ENCODE measurements around the gene DNAI2. TPM values are rescaled to one million over a fixed set of nuclear protein-coding genes. Genes with fewer than 3 reads are reported as not detected.

Gene DNAI2
- total RNA-seq, 1 experiment from 2014 or later, result not detected

DNA sequence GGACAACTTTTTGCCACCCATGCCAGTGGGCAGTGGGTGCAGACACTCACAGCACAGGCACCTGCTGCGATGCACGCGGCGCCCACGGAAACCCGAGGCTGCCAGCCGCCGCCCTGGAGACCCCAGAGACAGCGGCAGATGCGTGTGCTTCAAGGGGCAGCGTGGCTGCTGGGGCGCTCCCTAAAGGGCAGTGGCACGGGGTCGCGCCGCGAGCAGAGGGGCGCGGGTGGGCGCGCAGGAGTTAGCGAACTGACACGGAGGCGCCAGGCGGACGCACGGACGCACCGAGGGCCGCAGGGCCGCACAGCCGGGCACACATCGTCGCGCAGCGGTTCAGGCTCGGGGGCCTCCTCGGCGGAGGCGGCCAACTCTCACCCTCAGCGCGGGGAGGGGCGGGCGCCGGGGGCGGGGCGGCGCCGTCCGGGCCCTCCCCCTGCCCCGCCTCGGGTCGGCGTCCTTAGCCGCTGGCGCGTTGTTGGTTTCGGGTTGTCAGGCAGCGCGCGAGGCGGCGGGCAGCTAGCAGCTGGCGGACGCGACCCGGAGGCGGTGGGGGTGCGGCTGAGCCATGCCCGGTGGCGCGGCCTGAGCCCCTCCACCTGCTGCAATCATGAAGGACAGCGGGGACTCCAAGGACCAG lies 51.8 kb downstream of the DNAI2 start, which contains the start of gene KIF19:
Gene KIF19 (plus strand): TSS at position 484 of the 637 bp plus-strand sequence. CDS start 124 bp downstream, at position 608.
- H3K27me3 ChIP-seq (ENCODE audit: control insufficient read depth, insufficient read depth, low read length), result peaks cover 19% of the 10 kb centered on the region
- H3K36me3 ChIP-seq (replicated peaks; ENCODE audit: control insufficient read depth, insufficient read depth, low read length), result no peaks in the 10 kb centered on the region
- peak within 1 kb of the TSS; percentile 40 for H3K4me3 ChIP-seq (ENCODE audit: insufficient read depth, low read depth, low read length)
- DNase-seq, result peak; percentile 99

DNA sequence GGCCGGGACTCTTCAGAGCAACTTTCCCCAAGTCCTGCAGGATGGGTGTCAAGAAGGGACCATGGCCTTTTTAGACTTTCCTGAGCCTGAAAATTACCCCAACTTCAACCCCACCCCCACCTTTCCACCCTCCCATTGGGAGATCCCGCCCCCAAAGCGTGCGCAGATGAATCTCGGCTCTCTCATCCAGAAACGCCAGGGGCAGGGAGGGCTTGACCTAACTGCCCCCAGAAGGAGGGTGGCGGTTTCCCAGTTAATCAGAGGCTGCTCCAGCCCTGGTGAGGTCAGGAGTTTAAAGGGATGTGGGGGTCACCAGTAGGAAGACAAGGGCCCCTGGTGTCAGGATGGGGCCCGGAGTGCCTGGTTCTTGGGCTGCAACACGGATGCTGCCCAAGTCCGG lies 52.5 kb downstream of the DNAI2 start:
- Histone ChIP-seq H3K27me3 (ENCODE audit: control insufficient read depth, insufficient read depth, low read length) (peaks cover 19% of the 10 kb centered on the region), H3K4me3 (ENCODE audit: insufficient read depth, low read depth, low read length) (peak overlapping the region; percentile 40), H3K36me3 (replicated peaks; ENCODE audit: control insufficient read depth, insufficient read depth, low read length) (no peaks in the 10 kb centered on the region)
- DNase-seq, result peak; percentile 82

DNA sequence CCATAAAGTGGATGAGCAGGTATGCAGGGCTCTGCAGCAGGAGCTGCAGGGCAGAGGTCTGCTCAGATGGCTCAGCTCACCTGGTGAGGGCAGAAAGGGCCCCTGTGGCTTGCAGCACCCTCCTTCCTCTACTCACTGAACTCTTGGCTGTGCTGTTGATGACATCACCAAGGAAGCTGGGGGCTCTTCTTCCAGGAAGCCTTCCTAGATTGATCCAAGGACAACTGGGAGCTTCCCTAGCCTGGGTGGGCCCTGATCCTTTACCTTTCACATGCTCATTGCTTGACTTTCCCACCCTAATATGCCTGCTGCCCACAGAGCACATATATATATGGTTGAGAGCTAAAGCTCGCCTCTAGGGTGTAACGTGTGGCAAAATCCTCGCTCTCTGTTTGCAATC lies 54.5 kb downstream of the DNAI2 start:
- no peaks in the 10 kb centered on the region for H3K36me3 ChIP-seq (replicated peaks; ENCODE audit: control insufficient read depth, insufficient read depth, low read length)

DNA sequence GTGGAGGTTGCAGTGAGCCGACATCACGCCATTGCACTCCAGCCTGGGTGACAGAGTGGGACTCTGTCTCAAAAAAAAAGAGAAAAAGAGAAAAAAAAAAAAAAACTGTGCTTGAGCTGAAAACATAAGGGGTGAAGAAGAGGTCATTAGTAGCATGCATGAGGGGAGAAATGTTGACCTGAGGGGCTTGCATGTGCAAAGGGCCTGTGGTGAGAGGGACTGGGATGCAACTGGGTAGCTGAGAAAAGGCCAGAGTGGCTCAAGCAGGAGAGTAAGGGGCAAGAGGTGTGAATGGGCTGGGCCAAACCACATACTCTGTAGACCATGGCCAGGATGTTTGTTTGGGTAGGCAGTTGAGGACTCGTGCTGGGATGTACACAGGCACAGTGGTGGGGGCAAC lies 55.3 kb downstream of the DNAI2 start:
- peaks cover 19% of the 10 kb centered on the region for H3K27me3 ChIP-seq (ENCODE audit: control insufficient read depth, insufficient read depth, low read length)
- no peak for DNase-seq
- no peak overlapping the region for H3K4me3 ChIP-seq (ENCODE audit: insufficient read depth, low read depth, low read length)
- H3K36me3 ChIP-seq (replicated peaks; ENCODE audit: control insufficient read depth, insufficient read depth, low read length), result no peaks in the 10 kb centered on the region

More for the DNA sequence above, 54.5 kb downstream of the DNAI2 start:
- Histone ChIP-seq H3K4me3 (ENCODE audit: insufficient read depth, low read depth, low read length) (no peak overlapping the region), H3K27me3 (ENCODE audit: control insufficient read depth, insufficient read depth, low read length) (peaks cover 19% of the 10 kb centered on the region)
- DNase-seq, result no peak

DNA sequence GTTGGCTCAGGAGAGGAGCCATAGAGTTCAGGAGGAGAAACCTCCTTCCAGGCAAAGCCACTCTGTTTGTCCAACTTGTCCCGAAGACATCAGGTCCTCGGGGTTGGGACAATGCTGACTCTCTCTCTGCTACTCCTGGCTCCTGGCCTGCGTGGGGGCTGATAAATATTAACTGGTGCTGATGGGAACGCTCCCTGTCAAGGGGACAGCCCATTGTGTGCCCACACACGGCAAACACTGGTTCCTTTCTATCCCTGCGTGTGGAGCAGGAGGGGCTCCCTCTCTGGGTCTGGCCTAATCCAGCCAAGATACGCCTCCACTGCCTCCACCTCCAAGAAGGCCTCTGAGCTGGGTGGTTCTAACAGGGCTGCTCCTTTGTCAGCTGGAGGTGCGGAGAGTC lies 56.4 kb downstream of the DNAI2 start:
- peaks cover 13% of the 10 kb centered on the region for H3K27me3 ChIP-seq (ENCODE audit: control insufficient read depth, insufficient read depth, low read length)
- H3K36me3 ChIP-seq (replicated peaks; ENCODE audit: control insufficient read depth, insufficient read depth, low read length), result no peaks in the 10 kb centered on the region
- DNase-seq, result no peak
- H3K4me3 ChIP-seq (ENCODE audit: insufficient read depth, low read depth, low read length), result no peak overlapping the region

DNA sequence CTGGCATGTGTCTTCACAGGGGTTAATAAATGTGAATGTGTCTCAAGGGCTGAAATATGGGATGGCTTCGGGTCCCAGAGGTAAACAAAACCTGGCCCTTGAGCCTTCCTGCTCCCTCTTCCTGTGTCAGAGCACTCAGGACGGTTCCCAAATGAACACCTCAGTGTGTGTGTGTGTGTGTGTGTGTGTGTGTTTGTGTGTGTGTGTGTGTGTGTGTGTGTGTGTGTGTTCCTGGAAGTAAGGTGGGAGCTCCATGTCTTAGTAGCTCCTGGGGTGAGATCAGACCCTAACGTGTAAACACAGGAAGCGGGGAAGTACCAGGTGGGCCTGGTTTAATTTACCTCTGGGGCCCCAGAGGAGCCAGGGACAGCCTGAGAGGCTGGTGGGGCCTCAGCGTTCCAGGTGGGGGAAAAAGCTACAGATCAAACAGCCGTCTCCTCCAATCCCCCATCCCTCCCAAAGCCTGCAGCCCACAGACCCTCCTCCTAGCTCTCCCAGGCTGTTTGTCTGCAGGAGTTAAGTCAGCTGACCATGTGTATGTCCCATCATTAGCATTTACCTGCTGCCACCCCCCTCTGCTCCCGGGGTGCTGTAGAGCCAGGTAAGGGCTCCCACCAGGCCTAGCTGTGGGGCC lies 58.1 kb downstream of the DNAI2 start:
- peak; percentile 75 for DNase-seq
- H3K4me3 ChIP-seq (ENCODE audit: insufficient read depth, low read depth, low read length), result no peak overlapping the region
- peaks cover under 1% of the 10 kb centered on the region for H3K27me3 ChIP-seq (ENCODE audit: control insufficient read depth, insufficient read depth, low read length)
- H3K36me3 ChIP-seq (replicated peaks; ENCODE audit: control insufficient read depth, insufficient read depth, low read length), result no peaks in the 10 kb centered on the region

DNA sequence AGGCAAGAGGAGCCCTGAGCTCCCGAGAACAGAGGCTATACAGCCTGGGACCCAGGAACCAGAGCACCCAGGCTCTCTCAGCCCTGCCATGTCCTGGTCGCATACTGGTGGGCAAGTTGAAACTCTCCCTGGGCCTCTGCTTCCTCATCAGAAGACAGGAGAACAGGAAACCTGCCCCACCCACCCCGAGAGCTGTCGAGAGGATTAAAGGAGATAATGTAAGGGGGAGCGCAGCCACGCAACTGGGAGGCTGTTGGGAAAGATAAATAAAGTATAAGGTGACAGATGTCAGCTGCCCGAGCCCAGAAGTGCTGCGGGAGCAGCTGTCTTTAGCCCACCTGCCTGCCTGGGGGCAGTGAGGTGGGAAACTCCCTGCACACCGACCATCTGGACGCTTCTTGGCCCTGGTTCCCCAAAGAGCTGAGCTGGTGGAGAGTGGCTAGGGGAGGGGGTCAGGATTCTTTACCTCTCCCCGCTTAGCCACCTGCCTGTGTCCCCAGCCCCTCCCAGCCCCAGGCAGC lies 58.8 kb downstream of the DNAI2 start:
- Histone ChIP-seq H3K4me3 (ENCODE audit: insufficient read depth, low read depth, low read length) (no peak overlapping the region), H3K27me3 (ENCODE audit: control insufficient read depth, insufficient read depth, low read length) (no peaks in the 10 kb centered on the region; the same call in 1 of the 2 replicates), H3K36me3 (replicated peaks; ENCODE audit: control insufficient read depth, insufficient read depth, low read length) (no peaks in the 10 kb centered on the region)
- DNase-seq, result peak; percentile 62

DNA sequence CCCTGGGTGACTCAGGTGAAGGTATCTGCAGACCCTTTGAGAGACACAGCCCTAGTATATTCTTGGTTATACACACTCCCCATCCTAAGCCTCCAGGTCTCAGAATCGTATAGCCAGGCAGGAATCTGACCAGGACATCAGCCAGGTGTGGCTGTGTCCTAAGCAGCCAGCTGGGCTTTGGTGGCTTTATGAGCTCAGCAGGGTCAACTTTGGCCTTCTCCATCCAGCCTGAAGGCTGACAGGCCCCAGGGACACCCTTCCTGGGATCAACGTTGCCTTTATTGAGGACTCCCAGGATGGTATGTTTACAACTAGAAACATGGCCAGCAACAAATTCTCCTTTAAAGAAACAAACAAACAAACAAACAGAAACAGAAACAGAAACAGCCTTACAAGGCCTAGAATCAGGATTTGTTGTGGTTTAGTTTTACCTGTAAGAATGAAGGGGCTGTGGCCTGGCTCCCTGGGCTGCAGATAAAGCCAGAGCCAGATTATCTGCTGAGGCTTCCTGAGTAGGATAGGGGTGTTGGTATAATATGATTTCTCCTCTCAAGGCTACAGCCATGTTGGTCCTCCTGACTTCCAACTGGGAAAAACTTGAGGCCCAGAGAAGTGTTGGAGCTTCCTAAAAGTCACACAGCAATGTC lies 60.5 kb downstream of the DNAI2 start:
- Histone ChIP-seq H3K4me3 (ENCODE audit: insufficient read depth, low read depth, low read length) (no peak overlapping the region), H3K36me3 (replicated peaks; ENCODE audit: control insufficient read depth, insufficient read depth, low read length) (no peaks in the 10 kb centered on the region), H3K27me3 (ENCODE audit: control insufficient read depth, insufficient read depth, low read length) (no peaks in the 10 kb centered on the region)
- no peak for DNase-seq

DNA sequence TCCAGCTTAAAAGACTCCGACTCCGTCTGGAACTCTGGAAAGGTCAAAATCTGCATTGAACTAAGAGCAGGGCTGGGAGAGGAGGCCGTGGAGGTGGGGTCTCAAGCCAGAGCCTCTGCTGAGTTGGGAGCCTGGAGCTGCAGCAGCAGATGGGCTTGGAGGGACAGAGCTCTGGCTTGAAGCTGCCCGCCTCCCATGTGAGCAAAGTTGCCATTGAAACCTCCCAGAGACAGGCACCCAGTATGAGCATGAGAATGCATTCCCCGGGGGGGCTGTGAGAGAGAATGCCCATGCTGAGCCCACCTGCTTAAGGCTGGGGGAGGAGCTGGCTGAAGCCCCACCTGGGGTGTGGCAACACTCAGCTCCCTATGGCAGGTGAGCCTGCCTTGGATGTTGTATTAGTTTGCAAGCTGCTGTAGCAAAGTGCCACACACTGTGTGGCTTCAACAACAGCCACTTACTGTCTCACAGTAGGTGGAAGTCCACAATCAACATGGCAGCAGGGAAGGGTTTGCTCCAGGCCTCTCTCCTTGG lies 61.6 kb downstream of the DNAI2 start:
- no peak overlapping the region for H3K4me3 ChIP-seq (ENCODE audit: insufficient read depth, low read depth, low read length)
- no peaks in the 10 kb centered on the region for H3K27me3 ChIP-seq (ENCODE audit: control insufficient read depth, insufficient read depth, low read length)
- DNase-seq, result peak; percentile 73
- no peaks in the 10 kb centered on the region for H3K36me3 ChIP-seq (replicated peaks; ENCODE audit: control insufficient read depth, insufficient read depth, low read length)

DNA sequence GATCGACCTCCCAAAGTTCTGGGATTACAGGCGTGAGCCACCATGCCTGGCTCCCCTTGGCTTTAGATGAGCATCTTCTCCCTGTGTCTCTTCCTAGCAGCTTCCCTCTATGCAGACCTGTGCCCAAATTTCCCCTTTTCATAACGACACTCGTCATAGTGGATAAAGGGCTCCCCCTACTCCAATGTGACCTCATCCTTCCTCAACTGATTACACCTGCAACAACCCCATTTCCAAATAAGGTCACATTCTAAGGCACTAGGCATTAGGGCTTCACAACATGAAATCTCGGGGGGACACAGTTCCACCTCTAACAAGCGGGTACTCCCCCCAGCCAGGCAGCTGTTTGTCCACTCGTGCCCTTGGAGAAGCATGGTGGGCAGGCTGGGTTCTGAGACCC lies 62.3 kb downstream of the DNAI2 start:
- H3K36me3 ChIP-seq (replicated peaks; ENCODE audit: control insufficient read depth, insufficient read depth, low read length), result no peaks in the 10 kb centered on the region
- no peak for DNase-seq
- no peak overlapping the region for H3K4me3 ChIP-seq (ENCODE audit: insufficient read depth, low read depth, low read length)
- H3K27me3 ChIP-seq (ENCODE audit: control insufficient read depth, insufficient read depth, low read length), result no peaks in the 10 kb centered on the region

DNA sequence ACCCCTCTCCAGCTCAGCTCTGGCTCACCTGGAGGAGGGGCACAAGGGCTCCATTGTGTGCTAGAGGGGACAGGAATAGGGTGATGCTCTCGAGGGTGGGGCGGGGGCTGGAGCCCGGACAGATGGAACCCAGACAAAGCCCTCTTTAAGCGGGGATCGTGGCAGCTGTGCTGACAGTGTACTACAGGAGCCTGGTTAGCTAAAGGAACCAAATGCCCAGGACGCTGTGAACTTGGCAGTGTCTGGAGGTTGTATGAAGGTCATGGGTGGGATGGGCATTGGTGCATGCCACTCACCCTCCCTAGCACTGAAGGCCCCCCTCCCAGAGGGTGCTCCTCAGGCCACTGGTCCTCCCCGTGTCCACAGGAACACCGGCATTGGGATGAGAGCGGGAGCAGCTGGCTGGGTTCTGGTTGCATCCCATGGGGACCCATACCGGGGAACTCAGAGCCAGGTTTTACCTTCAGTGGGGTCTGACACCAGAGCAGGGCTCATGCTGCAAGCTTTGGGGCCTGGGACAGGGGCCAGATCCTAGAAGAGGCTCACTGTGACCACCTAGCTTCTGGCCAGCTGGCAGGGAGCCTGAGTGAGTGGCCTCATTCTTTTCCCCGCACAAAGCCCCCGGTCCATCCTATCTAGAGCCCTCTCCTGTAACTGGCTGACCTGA lies 63.9 kb downstream of the DNAI2 start:
- H3K27me3 ChIP-seq (ENCODE audit: control insufficient read depth, insufficient read depth, low read length), result no peaks in the 10 kb centered on the region
- no peak overlapping the region for H3K4me3 ChIP-seq (ENCODE audit: insufficient read depth, low read depth, low read length)
- H3K36me3 ChIP-seq (replicated peaks; ENCODE audit: control insufficient read depth, insufficient read depth, low read length), result no peaks in the 10 kb centered on the region
- peak; percentile 43 for DNase-seq

DNA sequence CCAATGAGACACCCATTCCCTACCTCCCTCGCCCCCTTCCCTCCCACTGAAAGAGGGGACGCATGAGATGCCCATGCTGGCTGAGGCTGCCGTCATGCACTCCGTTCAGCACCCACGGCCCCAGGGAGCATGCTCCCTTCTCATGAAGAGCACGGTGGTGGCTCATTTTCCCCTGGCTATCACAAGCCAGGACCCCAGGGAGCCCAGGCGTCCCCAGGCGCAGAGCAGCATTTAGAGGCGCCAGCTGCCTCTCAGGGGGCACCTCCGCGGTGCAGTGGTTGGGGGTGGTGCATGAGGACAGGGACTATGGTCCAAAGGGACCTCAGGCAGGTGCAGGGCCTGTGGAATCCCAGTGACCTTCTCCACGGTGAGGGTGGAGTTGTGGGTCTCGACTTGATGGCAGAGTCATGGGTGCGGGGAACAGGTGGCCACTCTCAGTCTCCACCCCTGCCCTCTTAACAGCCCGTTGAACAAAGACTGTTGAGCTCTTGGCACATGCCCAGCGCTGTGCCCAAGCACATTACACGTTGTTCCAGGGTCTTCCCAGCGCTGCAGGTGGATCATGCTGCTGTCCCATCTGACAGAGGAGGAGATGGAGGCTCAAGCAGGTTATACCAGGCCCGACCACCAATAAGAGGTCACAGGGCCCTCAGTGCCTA lies 65.6 kb downstream of the DNAI2 start:
- DNase-seq, result no peak
- H3K27me3 ChIP-seq (ENCODE audit: control insufficient read depth, insufficient read depth, low read length), result no peaks in the 10 kb centered on the region
- no peak overlapping the region for H3K4me3 ChIP-seq (ENCODE audit: insufficient read depth, low read depth, low read length)

DNA sequence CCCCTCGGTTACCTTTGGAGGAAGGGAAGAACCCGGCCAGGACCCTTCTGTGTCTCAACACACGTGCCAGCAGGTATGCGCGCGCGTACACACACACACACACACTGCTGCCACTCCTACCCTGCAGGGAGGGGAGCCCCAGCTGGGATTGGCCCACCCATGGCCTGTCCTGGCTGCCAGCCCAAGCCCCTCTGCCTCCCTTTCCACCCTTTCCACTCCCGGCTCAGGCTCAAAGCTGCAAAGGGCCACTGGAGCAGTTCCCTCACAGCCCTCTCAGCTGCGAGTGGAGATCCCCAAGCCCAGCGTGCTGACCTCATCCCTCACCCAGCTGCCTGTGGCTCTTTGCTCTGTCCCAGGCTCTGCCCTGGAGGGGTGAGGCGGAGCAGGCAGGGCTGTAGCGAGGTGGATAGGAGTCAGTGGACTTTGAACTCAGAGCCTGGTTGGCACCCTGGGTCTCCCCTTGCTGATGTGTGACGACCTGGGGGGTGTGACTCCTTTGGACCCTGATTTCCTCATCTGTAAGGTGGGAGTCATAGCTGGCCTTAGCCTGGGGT lies 66.5 kb downstream of the DNAI2 start:
- Histone ChIP-seq H3K4me3 (ENCODE audit: insufficient read depth, low read depth, low read length) (no peak overlapping the region), H3K27me3 (ENCODE audit: control insufficient read depth, insufficient read depth, low read length) (no peaks in the 10 kb centered on the region), H3K36me3 (replicated peaks; ENCODE audit: control insufficient read depth, insufficient read depth, low read length) (no peaks in the 10 kb centered on the region)
- DNase-seq, result peak; percentile 73

More for the DNA sequence above, 65.6 kb downstream of the DNAI2 start:
- no peaks in the 10 kb centered on the region for H3K36me3 ChIP-seq (replicated peaks; ENCODE audit: control insufficient read depth, insufficient read depth, low read length)

DNA sequence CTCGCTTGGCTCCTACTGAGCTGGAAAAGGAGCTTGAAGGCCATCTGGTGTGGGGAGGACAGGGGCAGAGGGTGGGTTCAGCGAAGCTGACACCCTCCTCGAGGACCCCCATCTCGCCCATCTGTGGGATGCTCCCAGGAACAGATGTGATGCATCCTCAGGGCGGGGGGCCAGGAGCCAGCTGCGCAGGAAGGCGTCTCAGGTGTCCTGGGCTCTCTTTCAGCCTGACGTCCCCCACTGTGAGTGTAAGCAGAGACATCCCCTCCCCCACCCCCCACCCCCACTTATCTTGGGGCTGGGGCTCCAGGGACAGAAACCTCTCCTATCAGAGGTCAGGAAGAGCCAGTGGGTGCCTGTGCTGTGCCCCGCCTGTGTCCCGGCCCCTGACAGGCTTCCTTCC lies 68.2 kb downstream of the DNAI2 start:
- no peaks in the 10 kb centered on the region for H3K27me3 ChIP-seq (ENCODE audit: control insufficient read depth, insufficient read depth, low read length)
- no peak overlapping the region for H3K4me3 ChIP-seq (ENCODE audit: insufficient read depth, low read depth, low read length)
- no peaks in the 10 kb centered on the region for H3K36me3 ChIP-seq (replicated peaks; ENCODE audit: control insufficient read depth, insufficient read depth, low read length)
- DNase-seq, result peak; percentile 75
